CD4-positive, alpha-beta T cell treated with Interleukin-15 for 1 hour (primary cell): ENCODE measurements around the gene TRNP1.

Experiments used
- DNase-seq: peaks from one replicate; pipeline ENCODE4 v3.0.0-alpha.2; 2020

TRNP1 gene

GRCh38 chr1:27003745-27004470 lies 10.4 kb downstream of the TRNP1 start:
- no peak for DNase-seq

- DNase-seq, result no peak
These were observed 11.1 kb downstream of the TRNP1 start for GRCh38 chr1:27004471-27005165.

GRCh38 chr1:27005166-27005530 lies 11.7 kb downstream of the TRNP1 start:
- no peak for DNase-seq

GRCh38 chr1:27005648-27006496 lies 12.4 kb downstream of the TRNP1 start:
- DNase-seq, result no peak

- DNase-seq, result no peak
These were observed 13.2 kb downstream of the TRNP1 start for GRCh38 chr1:27006683-27007082.

GRCh38 chr1:27007909-27008582 lies 14.6 kb downstream of the TRNP1 start:
- no peak for DNase-seq

- DNase-seq, result no peak
These were observed 16.2 kb downstream of the TRNP1 start for GRCh38 chr1:27009601-27010197.

- no peak for DNase-seq
These were observed 16.9 kb downstream of the TRNP1 start for GRCh38 chr1:27010226-27010994.

- no peak for DNase-seq
These were observed 17.7 kb downstream of the TRNP1 start for GRCh38 chr1:27011058-27011764.

GRCh38 chr1:27011976-27012563 lies 18.6 kb downstream of the TRNP1 start:
- DNase-seq, result no peak

- DNase-seq, result peak; percentile 32
These were observed 21.8 kb downstream of the TRNP1 start for GRCh38 chr1:27015260-27015659.

- no peak for DNase-seq
These were observed 22.9 kb downstream of the TRNP1 start for GRCh38 chr1:27016376-27016775.

GRCh38 chr1:27017207-27017606 lies 23.7 kb downstream of the TRNP1 start:
- no peak for DNase-seq

GRCh38 chr1:27018316-27018715 lies 24.8 kb downstream of the TRNP1 start:
- no peak for DNase-seq

- DNase-seq, result no peak
These were observed 28.0 kb downstream of the TRNP1 start for GRCh38 chr1:27021354-27022031.

GRCh38 chr1:27025718-27026117 lies 32.2 kb downstream of the TRNP1 start:
- no peak for DNase-seq

GRCh38 chr1:27026621-27027574 lies 33.4 kb downstream of the TRNP1 start:
- DNase-seq, result no peak

GRCh38 chr1:27027575-27028250 lies 34.2 kb downstream of the TRNP1 start:
- DNase-seq, result no peak
